B cell (primary cell): Measurements from ENCODE around the gene NBL1. TPM values are rescaled to one million over a fixed set of nuclear protein-coding genes. Genes with fewer than 3 reads are reported as not detected.

Experiments used
- ATAC-seq: fragments of 200-7000 bp; cut with Tn5 transposase; one replicate; pipeline ENCODE4 v1.10.0; 2021; ENCODE audit warnings: low read depth, mild to moderate bottlenecking, moderate number of reproducible peaks, moderate library complexity
- CTCF ChIA-PET: fragments of 350-600 bp; sonication (Branson Sonifier 250); formaldehyde crosslinking; loops from one replicate; lab custom pipeline; 2021; ENCODE audit warnings: antibody characterized with exemption, inconsistent platforms; lab: Charles Lee
- POLR2A ChIA-PET: fragments of 350-600 bp; sonication (Branson Sonifier 250); formaldehyde crosslinking; loops from one replicate; lab custom pipeline; 2021; ENCODE audit warnings: antibody characterized with exemption; lab: Charles Lee
- DNase-seq: peaks from one replicate; pipeline ENCODE4 v3.0.0; 2013
- H2AFZ ChIP-seq: 2 replicates; pipeline ENCODE4 v1.6.1; 2012; ENCODE audit warnings: mild to moderate bottlenecking, low read depth, low read length; ENCODE audit not compliant: insufficient read depth, poor library complexity, severe bottlenecking
- H3K27ac ChIP-seq, 2 donors: 1 replicate in 1 of 2; 2 replicates in 1 of 2; pipeline ENCODE4 v1.5.1; 2012 to 2013; ENCODE audit warnings: low read length in 2 of 2, mild to moderate bottlenecking in 2 of 2, moderate library complexity in 1 of 2
- H3K27me3 ChIP-seq, 4 experiments: fragments of 200-600 bp in 1 of 4; sonication (generic) in 1 of 4; replicated peaks in 1 of 4; 1 replicate in 2 of 4; 2 replicates in 2 of 4; pipeline versions ENCODE4 v1.6.1 to v1.7.0; 2013 to 2016; ENCODE audit warnings: low read length in 3 of 4, mild to moderate bottlenecking in 2 of 4, mixed read lengths in 1 of 4, moderate library complexity in 1 of 4; ENCODE audit not compliant: insufficient read depth in 4 of 4, control insufficient read depth in 3 of 4; ENCODE audit errors: control extremely low read depth in 1 of 4
- H3K36me3 ChIP-seq, 2 experiments: replicated peaks in 1 of 2; 1 replicate in 1 of 2; 2 replicates in 1 of 2; pipeline versions ENCODE4 v1.6.1 to v1.7.1; 2013; ENCODE audit warnings: low read length in 1 of 2; ENCODE audit not compliant: insufficient read depth in 2 of 2, control insufficient read depth in 1 of 2; ENCODE audit errors: control extremely low read depth in 1 of 2, extremely low read depth in 1 of 2
- H3K4me1 ChIP-seq, 2 donors: fragments of 200-600 bp in 1 of 2; sonication (generic) in 1 of 2; 1 replicate in 1 of 2; 2 replicates in 1 of 2; pipeline versions ENCODE4 v1.5.1 to v1.6.1; 2013 to 2017; ENCODE audit warnings: low read length in 2 of 2; ENCODE audit not compliant: control insufficient read depth in 2 of 2, insufficient read depth in 2 of 2
- H3K4me2 ChIP-seq: replicated peaks from 2 replicates; pipeline ENCODE3; 2012; ENCODE audit warnings: mild to moderate bottlenecking, low read depth, low read length; ENCODE audit not compliant: poor library complexity, severe bottlenecking
- H3K4me3 ChIP-seq, 5 experiments: fragments of 200-600 bp in 1 of 5; sonication (generic) in 1 of 5; 1 replicate in 3 of 5; 2 replicates in 2 of 5; pipeline versions ENCODE4 v1.5.1 to v1.7.0; 2011 to 2016; ENCODE audit warnings: low read length in 4 of 5, mild to moderate bottlenecking in 4 of 5, low read depth in 2 of 5, control low read depth in 1 of 5, moderate library complexity in 1 of 5; ENCODE audit not compliant: insufficient read depth in 1 of 5; ENCODE audit errors: control extremely low read depth in 1 of 5, extremely low read depth in 1 of 5
- H3K79me2 ChIP-seq: fragments of 200-600 bp; sonication (generic); one replicate; pipeline ENCODE4 v1.6.0; 2016; ENCODE audit warnings: low read length; ENCODE audit not compliant: control insufficient read depth, insufficient read depth
- H3K9ac ChIP-seq: fragments of 200-600 bp; sonication (generic); 2 replicates; pipeline ENCODE4 v1.6.1; 2017; ENCODE audit warnings: mild to moderate bottlenecking, low read length, moderate library complexity
- H3K9me3 ChIP-seq, 3 donors: one replicate each; pipeline versions ENCODE4 v1.6.1 to v1.7.1; 2013; ENCODE audit warnings: low read length in 2 of 3; ENCODE audit not compliant: control insufficient read depth in 2 of 3, insufficient read depth in 1 of 3; ENCODE audit errors: control extremely low read depth in 1 of 3
- H4K20me1 ChIP-seq: 2 replicates; pipeline ENCODE4 v1.6.0; 2012; ENCODE audit warnings: mild to moderate bottlenecking, low read length; ENCODE audit not compliant: insufficient read depth, control insufficient read depth, poor library complexity, severe bottlenecking
- H3K27ac Mint-ChIP-seq: one replicate; pipeline ENCODE4 v1.8.0; 2021; ENCODE audit warnings: mixed read lengths
- H3K27me3 Mint-ChIP-seq: one replicate; pipeline ENCODE4 v1.8.0; 2021; ENCODE audit warnings: mixed read lengths
- H3K4me1 Mint-ChIP-seq: one replicate; pipeline ENCODE4 v1.8.0; 2021; ENCODE audit warnings: mixed read lengths
- H3K4me3 Mint-ChIP-seq: one replicate; pipeline ENCODE4 v1.8.0; 2021; ENCODE audit warnings: mixed read lengths
- H3K9me3 Mint-ChIP-seq: one replicate; pipeline ENCODE4 v1.8.0; 2022; ENCODE audit warnings: mixed read lengths; ENCODE audit not compliant: insufficient read depth
- EZH2 ChIP-seq: IDR thresholded peaks from 2 replicates; pipeline ENCODE4 v1.6.1; 2012; ENCODE audit warnings: borderline replicate concordance, low read depth, mild to moderate bottlenecking, moderate library complexity, low read length; ENCODE audit not compliant: insufficient read depth, poor library complexity, severe bottlenecking
- WGBS: methylation state at CpG from one replicate; pipeline ENCODE4 v1.1.5; 2013; ENCODE audit warnings: missing lambda C conversion rate; ENCODE audit not compliant: insufficient coverage; 5-methylcytosine and 5-hydroxymethylcytosine counted together
- intact Hi-C: fragments of 100-400 bp; cut with micrococcal nuclease; formaldehyde crosslinking; loops from one replicate; pipeline ENCODE4 v1.10.0; 2022
- polyA plus RNA-seq: library from polyadenylated mRNA; depleted of rRNA; stranded (reverse); fragments of >200 nt; gene quantifications from 2 replicates; pipeline ENCODE4 v1.2.3, GENCODE V29; 2012
- total RNA-seq, 2 donors: library from RNA; stranded (reverse); fragments of 120-200 nt in 1 of 2; gene quantifications; 1 replicate in 1 of 2; 2 replicates in 1 of 2; pipeline versions ENCODE4 v1.2.3 to v1.2.4, GENCODE V29; 2013 to 2022
- TF ChIP-seq, protein P1 (sequence below): fragments of 200-600 bp; IDR thresholded peaks from one replicate; pipeline ENCODE4 v1.8.0; 2022; ENCODE audit warnings: antibody characterized with exemption, mild to moderate bottlenecking

The NBL1 gene
- total and polyA plus RNA-seq, 2 donors (not counting 1 experiment from before 2014, with no cell fraction given) = 0.74 to 0.97 TPM

DNA sequence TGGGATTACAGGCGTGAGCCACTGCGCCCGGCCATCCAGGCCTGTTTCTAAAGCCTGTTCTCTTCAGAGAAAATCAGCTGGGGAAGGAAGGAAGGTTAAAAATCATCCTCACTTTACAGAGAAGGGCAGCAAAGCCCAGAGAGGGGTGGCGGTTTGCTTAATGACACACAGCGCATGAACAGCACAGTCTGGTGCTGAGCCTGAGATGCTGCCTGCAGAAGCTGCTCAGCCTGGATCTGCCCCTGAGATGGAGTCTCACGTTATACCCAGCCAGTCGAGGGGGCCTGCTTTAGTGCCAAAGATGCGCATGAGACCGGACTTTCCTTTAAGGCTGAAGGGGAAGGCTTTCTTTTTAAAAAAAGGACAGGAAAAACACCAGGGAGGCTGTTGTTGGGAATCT, 41.9 kb downstream of the NBL1 start:
- Histone ChIP-seq H3K4me1 (no peaks in the 10 kb centered on the region), H3K9me3 (peaks cover 0 to 36% (median 14%) of the 10 kb centered on the region in 3 donors), H3K4me2 (no peak overlapping the region), H4K20me1 (no peaks in the 10 kb centered on the region), H3K9ac (no peak overlapping the region), H3K36me3 (peaks cover 0 to 25% of the 10 kb centered on the region in 2 experiments), H3K79me2 (no peaks in the 10 kb centered on the region), H3K4me3 (no peak overlapping the region), H3K27me3 (no peaks in the 10 kb centered on the region), H2AFZ (no peak overlapping the region), H3K27ac (no peak overlapping the region)
- ATAC-seq = no peak
- Mint-ChIP-seq H3K4me1 (no peaks in the 10 kb centered on the region), H3K27me3 (no peaks in the 10 kb centered on the region), H3K4me3 (no peak overlapping the region), H3K9me3 (no peaks in the 10 kb centered on the region), H3K27ac (no peak overlapping the region)
- ChIA-PET CTCF (no interaction called here), POLR2A (no interaction called here)
- intact Hi-C loops = no loop called here
- DNase-seq = no peak
- TF ChIP-seq EZH2 = no peak
- TF ChIP-seq, protein P1, sequence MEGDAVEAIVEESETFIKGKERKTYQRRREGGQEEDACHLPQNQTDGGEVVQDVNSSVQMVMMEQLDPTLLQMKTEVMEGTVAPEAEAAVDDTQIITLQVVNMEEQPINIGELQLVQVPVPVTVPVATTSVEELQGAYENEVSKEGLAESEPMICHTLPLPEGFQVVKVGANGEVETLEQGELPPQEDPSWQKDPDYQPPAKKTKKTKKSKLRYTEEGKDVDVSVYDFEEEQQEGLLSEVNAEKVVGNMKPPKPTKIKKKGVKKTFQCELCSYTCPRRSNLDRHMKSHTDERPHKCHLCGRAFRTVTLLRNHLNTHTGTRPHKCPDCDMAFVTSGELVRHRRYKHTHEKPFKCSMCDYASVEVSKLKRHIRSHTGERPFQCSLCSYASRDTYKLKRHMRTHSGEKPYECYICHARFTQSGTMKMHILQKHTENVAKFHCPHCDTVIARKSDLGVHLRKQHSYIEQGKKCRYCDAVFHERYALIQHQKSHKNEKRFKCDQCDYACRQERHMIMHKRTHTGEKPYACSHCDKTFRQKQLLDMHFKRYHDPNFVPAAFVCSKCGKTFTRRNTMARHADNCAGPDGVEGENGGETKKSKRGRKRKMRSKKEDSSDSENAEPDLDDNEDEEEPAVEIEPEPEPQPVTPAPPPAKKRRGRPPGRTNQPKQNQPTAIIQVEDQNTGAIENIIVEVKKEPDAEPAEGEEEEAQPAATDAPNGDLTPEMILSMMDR = no peak
- WGBS = 80% methylated on average over 4 of the region's 9 CpGs

DNA sequence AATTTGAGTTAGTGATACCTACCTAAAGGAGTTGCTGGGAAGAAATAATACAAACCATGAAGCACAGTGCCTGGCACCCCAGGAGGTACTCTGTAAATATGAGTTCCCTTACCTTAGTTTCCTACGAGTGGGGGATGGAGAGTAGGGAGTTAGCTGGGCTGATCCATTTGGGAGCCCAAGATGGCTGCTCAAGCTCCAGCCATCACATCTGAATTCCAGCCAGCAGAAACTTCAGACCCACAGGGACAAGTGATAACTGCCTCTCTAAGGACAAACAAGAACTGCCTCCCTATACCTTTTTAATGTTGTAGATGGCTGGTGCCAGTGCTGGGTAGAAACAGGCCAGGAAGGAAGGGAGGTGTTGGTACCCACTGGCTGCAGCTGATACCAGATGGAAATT, 43.3 kb downstream of the NBL1 start:
- ATAC-seq = no peak
- POLR2A ChIA-PET = no interaction called here

More for the DNA sequence above, 43.3 kb downstream of the NBL1 start:
- no peak overlapping the region for H3K4me2 ChIP-seq
- H3K79me2 ChIP-seq = no peaks in the 10 kb centered on the region
- no peaks in the 10 kb centered on the region for H3K4me1 ChIP-seq
- H3K27ac Mint-ChIP-seq = no peak overlapping the region
- H3K4me3 ChIP-seq = no peak overlapping the region
- intact Hi-C loops = no loop called here
- no peak for DNase-seq
- no peak overlapping the region for H3K27ac ChIP-seq
- WGBS = no CpG with 5 or more reads among the region's 1 CpG
- peaks cover 0 to 37% of the 10 kb centered on the region in 2 experiments for H3K36me3 ChIP-seq
- H3K27me3 ChIP-seq = no peaks in the 10 kb centered on the region
- CTCF ChIA-PET = no interaction called here
- TF ChIP-seq, protein P1 = no peak
- no peak for TF ChIP-seq EZH2
- H3K9me3 ChIP-seq = peaks cover 0 to 41% (median 14%) of the 10 kb centered on the region in 3 donors
- H3K9me3 Mint-ChIP-seq = no peaks in the 10 kb centered on the region
- no peak overlapping the region for H3K4me3 Mint-ChIP-seq
- H3K4me1 Mint-ChIP-seq = no peaks in the 10 kb centered on the region
- H4K20me1 ChIP-seq = no peaks in the 10 kb centered on the region
- H3K27me3 Mint-ChIP-seq = no peaks in the 10 kb centered on the region
- H3K9ac ChIP-seq = no peak overlapping the region
- H2AFZ ChIP-seq = no peak overlapping the region
